GM12891 (cell line): Measurements from ENCODE around the gene CDH23.

ENCODE experiments used
- POLR2A ChIP-seq: IDR thresholded peaks from 2 replicates; pipeline ENCODE4 v1.6.1; 2011; ENCODE audit warnings: low read depth, low read length, control low read depth
- POLR2AphosphoS5 ChIP-seq: IDR thresholded peaks from 2 replicates; pipeline ENCODE4 v1.6.1; 2011; ENCODE audit warnings: low read depth, low read length, control low read depth
- SPI1 ChIP-seq: IDR thresholded peaks from 2 replicates; pipeline ENCODE4 v1.6.1; 2011; ENCODE audit warnings: low read depth, low read length, control low read depth
- TAF1 ChIP-seq: IDR thresholded peaks from 2 replicates; pipeline ENCODE4 v1.6.1; 2011; ENCODE audit warnings: low read depth, low read length, control low read depth

GRCh38 chr10:71460615-71461014, 63.9 kb downstream of the CDH23 start:
- TF ChIP-seq POLR2AphosphoS5 = no peak
- TF ChIP-seq TAF1 = no peak
- TF ChIP-seq POLR2A = no peak
- TF ChIP-seq SPI1 = no peak
